ENCODE measurements around the gene KCNK16. TPM values are rescaled to one million over a fixed set of nuclear protein-coding genes. Genes with fewer than 3 reads are reported as not detected.
A peak's percentile ranks its signal among the peaks of the same experiment; 100 is the strongest.

Gene KCNK16
- total and polyA plus RNA-seq, 2 of the 8 experiments (the other 6 are each of a cell fraction or from before 2014, with no cell fraction given), result not detected

- TF ChIP-seq JUN (IDR thresholded peaks at IDR 0.05; ENCODE audit: low read depth, low read length), result no peak
- TF ChIP-seq MAX (IDR thresholded peaks at IDR 0.05), result no peak
- TF ChIP-seq SIX5 (IDR thresholded peaks at IDR 0.05; ENCODE audit: low read depth, low read length), result no peak
- no peak for TF ChIP-seq ATF3 (IDR thresholded peaks at IDR 0.05; ENCODE audit: insufficient read depth, low read depth, low read length)
- no peak for TF ChIP-seq SP4 (IDR thresholded peaks at IDR 0.05; ENCODE audit: low read length)
- TF ChIP-seq KDM5A (IDR thresholded peaks at IDR 0.05; ENCODE audit: low read length), result no peak
- peak; percentile 59; the same call in 1 of the 2 replicates for TF ChIP-seq EGR1 (IDR thresholded peaks at IDR 0.05; ENCODE audit: borderline replicate concordance, low read depth, low read length)
- TF ChIP-seq JUND (IDR thresholded peaks at IDR 0.05; ENCODE audit: low read length), result 0 out of 2 replicates have a peak, but pooled peaks have one; percentile 21
- no peak for TF ChIP-seq SIRT6 (IDR thresholded peaks at IDR 0.05; ENCODE audit: low read length)
- no peak for TF ChIP-seq POU5F1 (IDR thresholded peaks at IDR 0.05; ENCODE audit: low read depth, low read length)
- no peak for TF ChIP-seq SP2 (IDR thresholded peaks at IDR 0.05; ENCODE audit: low read length)
- 0 out of 2 replicates have a peak, but pooled peaks have one; percentile 7 for TF ChIP-seq CEBPB (IDR thresholded peaks at IDR 0.05; ENCODE audit: low read depth, low read length)
- TF ChIP-seq RNF2 (IDR thresholded peaks at IDR 0.05; ENCODE audit: borderline replicate concordance, low read depth, low read length, missing control alignments, poor library complexity, severe bottlenecking), result no peak
- TF ChIP-seq NRF1 (IDR thresholded peaks at IDR 0.05; ENCODE audit: low read depth, low read length), result no peak
- peak; percentile 15 for TF ChIP-seq NANOG (IDR thresholded peaks at IDR 0.05; ENCODE audit: insufficient read depth, low read depth, low read length, poor library complexity, severe bottlenecking)
- no peak for TF ChIP-seq KDM4A (IDR thresholded peaks at IDR 0.05; ENCODE audit: low read depth, low read length, severe bottlenecking)
- TF ChIP-seq TCF12 (IDR thresholded peaks at IDR 0.05; ENCODE audit: low read depth, low read length), result no peak
- no peak for TF ChIP-seq ZNF274 (IDR thresholded peaks at IDR 0.05; ENCODE audit: borderline replicate concordance, extremely low read depth, low read length)
- no peak for TF ChIP-seq SP1 (IDR thresholded peaks at IDR 0.05; ENCODE audit: low read depth, low read length)
- no peak for TF ChIP-seq BACH1 (IDR thresholded peaks at IDR 0.05; ENCODE audit: low read length)
- no peak for TF ChIP-seq USF2 (IDR thresholded peaks at IDR 0.05; ENCODE audit: low read length)
- TF ChIP-seq RFX5 (IDR thresholded peaks at IDR 0.05; ENCODE audit: borderline replicate concordance, low read depth, low read length), result no peak
- TF ChIP-seq CTBP2 (IDR thresholded peaks at IDR 0.05; ENCODE audit: borderline replicate concordance, insufficient read depth, insufficient read length, low read length), result no peak
Measured at GRCh38 chr6:39301606-39302005, 20.9 kb downstream of the KCNK16 start (continued).
